Measurements from ENCODE around the gene GAB2. TPM values are rescaled to one million over a fixed set of nuclear protein-coding genes. Genes with fewer than 3 reads are reported as not detected.

GAB2 gene
- total RNA-seq, 1 experiment from 2014 or later: 3.3 TPM

DNA sequence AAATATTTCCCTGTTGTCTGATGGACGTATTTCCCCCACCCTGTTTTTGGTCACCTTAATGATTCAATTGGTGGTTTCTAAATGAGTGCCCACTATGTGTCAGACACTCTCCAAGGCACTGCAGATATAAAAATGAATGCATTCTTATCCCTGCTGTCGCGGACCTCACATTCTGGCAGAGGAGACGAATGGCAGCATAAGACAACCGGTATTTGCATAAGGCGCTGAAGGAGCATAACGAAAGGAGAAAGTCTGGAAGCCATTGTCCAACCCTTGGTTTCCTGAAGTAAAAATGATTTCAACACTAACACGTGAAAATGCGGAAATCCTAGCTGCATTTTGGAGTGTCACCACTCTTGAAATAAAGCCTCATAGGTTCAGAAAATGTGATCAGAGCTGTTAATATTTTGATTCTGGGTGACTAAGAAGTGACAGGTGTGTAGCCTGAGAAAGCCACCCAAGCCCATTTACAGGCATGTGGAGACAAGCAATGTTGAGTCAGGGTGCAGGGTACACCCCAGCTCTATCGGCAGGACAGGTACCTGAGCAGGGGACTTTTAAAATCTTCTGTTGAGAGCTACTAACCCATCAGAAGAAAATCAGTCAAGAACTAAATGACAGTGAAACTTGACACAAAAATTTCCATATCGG lies 10.1 kb upstream of the GAB2 start:
- H2AK5ac ChIP-seq (ENCODE audit: insufficient read length, low read length): no peak overlapping the region
- H2BK15ac ChIP-seq (ENCODE audit: low read depth, low read length): no peak overlapping the region
- H2BK20ac ChIP-seq (ENCODE audit: low read depth, low read length, poor library complexity, severe bottlenecking): no peak overlapping the region
- peaks cover 8% of the 10 kb centered on the region; the same call in 1 of the 2 replicates for H3K4me1 ChIP-seq (ENCODE audit: insufficient read depth, low read length)
- no peak overlapping the region for H3K27ac ChIP-seq (ENCODE audit: insufficient read length, low read depth, low read length)
- H2BK12ac ChIP-seq (ENCODE audit: insufficient read length, low read depth, low read length): no peak overlapping the region
- H3K14ac ChIP-seq (ENCODE audit: insufficient read depth, low read length): no peak overlapping the region
- H3K4me1 Mint-ChIP-seq: peaks cover 16 to 23% of the 10 kb centered on the region in 2 experiments
- no peak for DNase-seq
- no peak overlapping the region for H2BK5ac ChIP-seq (ENCODE audit: insufficient read length, low read length)
- no peaks in the 10 kb centered on the region for H3K27me3 Mint-ChIP-seq (ENCODE audit: low read depth)
- H3K18ac ChIP-seq (ENCODE audit: insufficient read length, low read depth, low read length): no peak overlapping the region
- no peaks in the 10 kb centered on the region for H3K23me2 ChIP-seq (ENCODE audit: insufficient read length, low read depth, low read length, poor library complexity, severe bottlenecking)
- no peak overlapping the region for H3T11ph ChIP-seq (ENCODE audit: low read length)
- no peak overlapping the region for H2AFZ ChIP-seq (ENCODE audit: low read length)
- TF ChIP-seq, protein P1, sequence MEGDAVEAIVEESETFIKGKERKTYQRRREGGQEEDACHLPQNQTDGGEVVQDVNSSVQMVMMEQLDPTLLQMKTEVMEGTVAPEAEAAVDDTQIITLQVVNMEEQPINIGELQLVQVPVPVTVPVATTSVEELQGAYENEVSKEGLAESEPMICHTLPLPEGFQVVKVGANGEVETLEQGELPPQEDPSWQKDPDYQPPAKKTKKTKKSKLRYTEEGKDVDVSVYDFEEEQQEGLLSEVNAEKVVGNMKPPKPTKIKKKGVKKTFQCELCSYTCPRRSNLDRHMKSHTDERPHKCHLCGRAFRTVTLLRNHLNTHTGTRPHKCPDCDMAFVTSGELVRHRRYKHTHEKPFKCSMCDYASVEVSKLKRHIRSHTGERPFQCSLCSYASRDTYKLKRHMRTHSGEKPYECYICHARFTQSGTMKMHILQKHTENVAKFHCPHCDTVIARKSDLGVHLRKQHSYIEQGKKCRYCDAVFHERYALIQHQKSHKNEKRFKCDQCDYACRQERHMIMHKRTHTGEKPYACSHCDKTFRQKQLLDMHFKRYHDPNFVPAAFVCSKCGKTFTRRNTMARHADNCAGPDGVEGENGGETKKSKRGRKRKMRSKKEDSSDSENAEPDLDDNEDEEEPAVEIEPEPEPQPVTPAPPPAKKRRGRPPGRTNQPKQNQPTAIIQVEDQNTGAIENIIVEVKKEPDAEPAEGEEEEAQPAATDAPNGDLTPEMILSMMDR (conservative IDR thresholded peaks at IDR 0.05): no peak
- no CpG with 5 or more reads among the region's 11 CpGs for WGBS (ENCODE audit: extremely low coverage, insufficient read length, low lambda C conversion rate)
- no peak overlapping the region for H3K56ac ChIP-seq (ENCODE audit: insufficient read length, low read depth, low read length)
- no peak overlapping the region for H3K4me2 ChIP-seq (ENCODE audit: insufficient read depth, insufficient read length, low read length)
- no peaks in the 10 kb centered on the region for H3K9me3 ChIP-seq (ENCODE audit: control insufficient read depth, low read depth, low read length)
- H3K27ac Mint-ChIP-seq: no peak overlapping the region
- no peaks in the 10 kb centered on the region for H3K9me3 Mint-ChIP-seq
- H3K36me3 Mint-ChIP-seq (ENCODE audit: insufficient read depth in 1 of 3, low read depth in 3 of 3): no peaks in the 10 kb centered on the region
- no peak overlapping the region for H4K91ac ChIP-seq (ENCODE audit: insufficient read length, low read depth, low read length)
- no peak overlapping the region for H4K8ac ChIP-seq (replicated peaks; ENCODE audit: insufficient read length, low read depth, low read length)
- no peak overlapping the region for H3K4me3 Mint-ChIP-seq
- no peaks in the 10 kb centered on the region for H3K79me2 ChIP-seq (ENCODE audit: insufficient read depth, low read length)
- no peak overlapping the region for H3K9ac ChIP-seq (ENCODE audit: extremely low read depth, insufficient read length, low read length)
- H3K23ac ChIP-seq (ENCODE audit: insufficient read length, low read depth, low read length): no peak overlapping the region
- H4K5ac ChIP-seq (ENCODE audit: insufficient read length, low read depth, low read length): no peak overlapping the region
- H3K27me3 ChIP-seq (ENCODE audit: insufficient read depth, low read length): no peaks in the 10 kb centered on the region
- no peaks in the 10 kb centered on the region for H3K79me1 ChIP-seq (ENCODE audit: insufficient read depth, low read depth, low read length, poor library complexity, severe bottlenecking)
- no peak overlapping the region for H3K4ac ChIP-seq (ENCODE audit: low read depth, low read length)
- no peaks in the 10 kb centered on the region for H4K20me1 ChIP-seq (ENCODE audit: control insufficient read depth, insufficient read depth, insufficient read length)
- H2BK120ac ChIP-seq (ENCODE audit: low read depth, low read length, poor library complexity, severe bottlenecking): no peak overlapping the region

All from H9 (cell line).